Posterior vena cava (tissue), 2 donors: ENCODE measurements around the gene CDC42EP1. TPM values are rescaled to one million over a fixed set of nuclear protein-coding genes. Genes with fewer than 3 reads are reported as not detected.
"Not testable (repeated sequence)": the region's sequence is repeated elsewhere in the genome, so short reads cannot be mapped to it uniquely, and the experiment has no call there.

Experiments used
- DNase-seq: peaks from one replicate; pipeline ENCODE4 v3.0.0-alpha.2; 2020; ENCODE audit warnings: low spot score
- intact Hi-C, 2 donors: fragments of 100-400 bp; cut with DNase I; formaldehyde crosslinking; loops; one replicate each; pipeline versions ENCODE4 v1.14.1 to v1.14.2; 2022 to 2023
- long read RNA-seq, 2 donors: library from polyadenylated mRNA; unstranded; transcript quantifications; one replicate each; pipeline ENCODE4 v2.0.0, GENCODE V29; 2020 to 2021
- total RNA-seq, 2 donors: library from RNA; stranded (reverse); fragmentation: NEBNext Ultra II Directional; extraction: Animal tissue kit (Norgen Biotek cat#: 25700); gene quantifications; one replicate each; pipeline ENCODE4 v1.2.1, GENCODE V29; 2021
- donor health status: DM: yes; HTN: yes; CAD: no.
- donor health status: DM: yes; HTN: yes; CAD: no.

The CDC42EP1 gene, protein sequence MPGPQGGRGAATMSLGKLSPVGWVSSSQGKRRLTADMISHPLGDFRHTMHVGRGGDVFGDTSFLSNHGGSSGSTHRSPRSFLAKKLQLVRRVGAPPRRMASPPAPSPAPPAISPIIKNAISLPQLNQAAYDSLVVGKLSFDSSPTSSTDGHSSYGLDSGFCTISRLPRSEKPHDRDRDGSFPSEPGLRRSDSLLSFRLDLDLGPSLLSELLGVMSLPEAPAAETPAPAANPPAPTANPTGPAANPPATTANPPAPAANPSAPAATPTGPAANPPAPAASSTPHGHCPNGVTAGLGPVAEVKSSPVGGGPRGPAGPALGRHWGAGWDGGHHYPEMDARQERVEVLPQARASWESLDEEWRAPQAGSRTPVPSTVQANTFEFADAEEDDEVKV
- total RNA-seq: 10 to 100 TPM; 56.2 to 59.3 TPM
- long read RNA-seq, donor 1, partial matches to known transcripts: 13 of 19 reads
- long read RNA-seq, donor 1, other reads (novel, unspliced or antisense): 2 of 19 reads
- long read RNA-seq, donor 2, partial matches to known transcripts: 20 of 22 reads
- long read RNA-seq, donor 2, other reads (novel, unspliced or antisense): 1 of 22 reads

DNA sequence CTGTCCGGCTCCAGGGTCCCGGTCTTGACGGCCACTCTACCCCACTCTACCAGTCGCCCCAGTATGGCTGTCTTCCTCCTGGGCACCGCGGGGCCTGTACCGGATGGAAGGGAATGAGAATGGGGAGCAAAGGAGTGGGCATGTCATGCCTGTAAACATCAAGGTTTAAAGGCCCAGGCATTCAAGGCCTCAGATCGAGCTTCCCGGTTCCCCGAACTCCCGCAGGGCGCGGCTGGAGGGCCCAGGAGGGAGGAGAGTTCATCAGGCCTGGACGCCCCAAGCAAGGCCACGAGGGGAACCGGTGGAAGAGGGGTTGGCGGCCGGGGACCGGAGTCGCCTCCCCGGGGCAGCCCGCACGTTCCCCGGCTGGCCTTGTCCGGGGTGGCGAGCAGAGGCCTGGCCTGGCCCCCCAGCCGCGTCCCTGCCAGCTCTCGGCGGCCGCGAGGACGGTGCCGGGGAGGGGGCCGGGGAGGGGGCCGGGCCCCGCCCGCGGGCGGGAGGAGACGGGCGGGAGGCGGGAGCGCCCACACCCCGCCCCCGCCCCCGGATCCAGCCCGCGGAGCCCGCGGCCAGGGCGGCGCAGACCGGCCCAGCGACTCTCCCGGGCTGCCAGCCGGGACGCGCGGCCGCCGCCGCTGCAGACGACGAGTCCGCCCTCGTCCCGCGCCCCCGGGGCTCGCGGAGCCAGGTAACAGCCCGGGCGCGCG lies at the start of gene CDC42EP1:
CDC42EP1 (plus strand) TSS at position 580 of the 707 bp plus-strand sequence. CDS start 5,870 bp downstream, outside the sequence.
- peak; percentile 85 for DNase-seq
- intact Hi-C loops: loop anchor here in 1 of 2 donors (2.0 kb wide), 1 partner anchor 65 kb away; no protein-coding TSS in a partner anchor

DNA sequence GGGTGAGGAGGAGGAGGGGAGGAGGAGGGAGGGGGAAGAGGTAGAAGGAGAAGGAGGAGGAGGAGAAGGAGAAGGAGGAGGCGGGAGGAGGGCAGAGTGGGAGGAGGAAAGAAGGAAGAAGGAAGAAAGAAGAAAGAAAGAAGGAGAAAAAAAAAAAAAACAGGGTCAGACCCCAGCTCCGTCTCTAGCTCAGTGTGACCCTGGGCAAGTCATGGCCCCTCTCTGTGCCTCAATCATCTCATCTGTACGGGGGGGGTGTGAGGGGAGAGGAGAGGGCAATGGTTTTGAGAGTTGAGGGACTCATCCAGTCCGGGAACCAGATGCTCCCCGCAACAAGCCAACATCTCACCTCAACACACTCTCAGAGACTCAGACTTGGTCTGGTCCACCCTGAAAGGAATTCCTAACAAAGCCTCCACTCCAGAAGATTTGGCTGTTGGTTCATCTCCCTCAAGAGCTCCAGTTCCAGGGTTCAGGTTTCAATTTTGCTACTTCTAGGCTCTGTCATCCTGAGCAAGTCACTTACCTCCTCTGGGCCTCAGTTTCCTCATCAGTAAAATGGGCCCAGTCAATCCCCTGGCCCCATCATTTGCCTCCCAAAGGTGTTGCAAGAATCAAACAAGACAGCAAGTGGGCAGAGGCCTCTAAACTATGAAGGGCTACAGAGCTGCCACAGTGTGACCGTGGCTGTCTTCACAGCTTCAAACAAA lies 48.7 kb upstream of the CDC42EP1 start:
- DNase-seq: no peak
- intact Hi-C loops: no loop called here

DNA sequence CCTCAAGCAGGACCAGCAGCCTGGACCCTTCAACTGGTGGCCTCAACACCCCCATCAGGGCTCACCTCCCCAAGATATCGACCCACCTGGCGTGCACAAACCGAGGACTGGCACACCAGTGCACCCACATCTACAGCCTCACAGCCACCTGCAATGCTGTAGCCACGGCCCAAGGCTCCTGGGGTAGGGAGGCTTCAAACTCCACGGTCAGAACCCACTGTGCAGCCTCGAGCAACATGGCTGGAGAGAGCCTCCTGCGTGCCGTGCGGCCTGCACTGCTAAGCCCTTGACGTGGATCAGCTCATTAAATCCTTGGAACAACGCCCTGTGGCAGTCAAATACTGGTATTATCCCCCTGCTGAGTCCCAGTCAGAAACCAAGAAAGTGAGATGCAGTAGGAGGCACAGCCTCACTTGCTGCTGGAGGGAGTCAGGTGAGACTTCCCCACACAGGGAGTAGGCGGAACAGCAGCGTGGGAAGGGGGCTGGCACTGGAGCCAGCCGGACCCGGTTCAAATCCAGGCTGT lies 45.7 kb upstream of the CDC42EP1 start:
- DNase-seq: no peak
- intact Hi-C loops: no loop called here

DNA sequence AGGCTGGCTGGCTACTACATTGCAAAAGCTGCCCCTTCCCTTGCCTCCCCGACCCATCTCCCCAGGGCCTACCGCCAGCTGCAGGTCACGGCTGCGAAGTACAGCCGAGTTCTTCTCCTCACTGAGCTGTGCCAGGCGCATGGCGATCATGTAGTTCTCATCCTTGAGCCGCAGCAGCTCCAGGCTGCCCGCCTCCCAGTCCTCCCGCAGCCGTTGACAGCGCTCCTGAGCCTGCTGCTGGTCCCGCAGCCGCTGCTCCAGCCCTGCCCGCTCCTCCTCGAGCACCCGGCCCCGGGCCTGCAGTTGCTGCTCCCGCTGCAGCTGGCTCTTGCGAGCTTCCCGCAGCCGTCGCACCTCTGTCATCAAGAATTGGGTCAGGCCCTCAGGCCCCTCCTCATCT lies 44.4 kb upstream of the CDC42EP1 start:
- DNase-seq: no peak
- intact Hi-C loops: no loop called here

DNA sequence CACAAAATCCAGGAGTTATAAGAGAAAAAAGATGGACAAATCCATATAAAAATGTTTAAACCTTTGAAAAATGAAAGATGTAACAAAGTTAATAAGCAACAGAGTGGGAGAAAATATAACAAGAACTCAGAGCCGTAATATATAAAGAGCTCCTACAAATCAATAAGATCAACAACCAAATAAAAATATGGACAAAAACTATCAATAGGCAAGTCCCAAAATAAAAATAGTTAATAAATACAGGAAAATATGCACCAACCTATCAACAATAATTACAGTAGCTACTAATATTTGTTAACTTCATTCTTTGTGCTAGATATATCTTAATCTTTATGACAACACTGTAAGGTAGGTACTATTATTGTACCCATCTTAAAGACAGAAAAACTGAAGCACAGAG lies 43.8 kb upstream of the CDC42EP1 start:
- DNase-seq: no peak
- intact Hi-C loops: no loop called here

DNA sequence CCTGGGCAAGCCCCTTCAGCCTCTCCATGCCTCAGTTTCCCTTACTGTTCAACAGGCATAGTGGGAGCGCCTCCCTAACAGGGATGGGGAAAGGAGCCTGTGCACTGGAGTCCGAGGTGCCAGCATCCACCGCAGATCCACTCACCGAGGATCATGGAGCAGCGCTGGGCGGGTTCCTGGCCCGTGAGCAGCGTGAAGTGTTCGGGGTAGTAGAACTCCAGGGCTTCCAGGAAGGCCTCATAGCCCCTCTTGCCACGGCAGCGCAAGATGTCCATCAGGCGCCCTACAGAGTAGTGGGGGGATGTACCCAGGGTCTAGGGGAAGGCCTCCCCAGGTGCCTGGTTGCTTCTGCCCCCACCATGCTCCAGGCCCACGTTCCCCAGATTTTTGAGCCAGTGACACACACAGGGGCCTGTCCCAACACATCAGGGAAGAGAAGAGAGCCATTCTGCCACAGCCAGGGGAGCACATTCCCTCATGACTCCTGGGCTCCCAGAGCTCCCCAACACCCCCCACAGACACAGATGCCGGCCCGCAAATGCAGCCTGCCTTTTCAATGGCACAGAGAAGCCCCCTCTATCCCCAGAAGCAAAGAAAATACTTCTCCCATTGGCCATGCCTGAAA lies 42.3 kb upstream of the CDC42EP1 start:
- intact Hi-C loops: no loop called here
- no peak for DNase-seq

DNA sequence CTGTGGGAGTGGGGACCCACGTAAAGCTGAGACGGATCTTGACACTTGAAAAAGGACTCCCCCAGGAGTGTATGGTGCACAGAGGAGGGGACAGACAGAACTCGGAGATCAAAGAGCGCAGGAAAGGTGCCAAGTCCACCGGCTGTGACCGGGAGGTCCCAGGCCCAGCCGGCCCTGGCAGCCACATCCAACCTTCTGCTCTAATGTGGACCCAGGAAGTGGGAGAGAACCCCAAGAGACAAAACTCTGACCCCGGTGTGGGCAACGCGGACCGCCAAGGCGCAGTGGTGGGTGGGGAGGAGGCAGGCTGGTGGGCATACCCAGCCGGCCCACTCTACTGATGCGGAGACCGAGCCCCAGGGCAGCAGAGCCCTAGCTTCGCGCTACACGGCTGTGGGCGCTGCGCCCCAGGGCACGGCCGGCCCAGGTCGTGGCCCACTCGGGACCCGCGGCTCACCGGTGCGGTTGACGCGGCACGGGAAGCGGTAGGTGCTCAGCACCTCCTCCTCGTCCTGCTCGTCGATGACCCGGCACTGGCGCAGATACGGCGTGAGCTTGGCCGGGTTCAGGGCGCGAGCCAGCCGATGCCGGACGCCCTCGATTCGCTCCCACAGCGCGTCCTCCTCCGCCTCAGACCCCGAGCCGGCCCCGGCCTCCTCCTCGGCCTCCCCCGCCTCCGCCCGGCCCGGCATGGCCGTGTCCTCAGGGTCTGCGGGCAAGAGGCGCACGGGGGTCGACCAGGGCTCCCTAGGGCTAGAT lies 41.6 kb upstream of the CDC42EP1 start:
- intact Hi-C loops: no loop called here
- no peak for DNase-seq

DNA sequence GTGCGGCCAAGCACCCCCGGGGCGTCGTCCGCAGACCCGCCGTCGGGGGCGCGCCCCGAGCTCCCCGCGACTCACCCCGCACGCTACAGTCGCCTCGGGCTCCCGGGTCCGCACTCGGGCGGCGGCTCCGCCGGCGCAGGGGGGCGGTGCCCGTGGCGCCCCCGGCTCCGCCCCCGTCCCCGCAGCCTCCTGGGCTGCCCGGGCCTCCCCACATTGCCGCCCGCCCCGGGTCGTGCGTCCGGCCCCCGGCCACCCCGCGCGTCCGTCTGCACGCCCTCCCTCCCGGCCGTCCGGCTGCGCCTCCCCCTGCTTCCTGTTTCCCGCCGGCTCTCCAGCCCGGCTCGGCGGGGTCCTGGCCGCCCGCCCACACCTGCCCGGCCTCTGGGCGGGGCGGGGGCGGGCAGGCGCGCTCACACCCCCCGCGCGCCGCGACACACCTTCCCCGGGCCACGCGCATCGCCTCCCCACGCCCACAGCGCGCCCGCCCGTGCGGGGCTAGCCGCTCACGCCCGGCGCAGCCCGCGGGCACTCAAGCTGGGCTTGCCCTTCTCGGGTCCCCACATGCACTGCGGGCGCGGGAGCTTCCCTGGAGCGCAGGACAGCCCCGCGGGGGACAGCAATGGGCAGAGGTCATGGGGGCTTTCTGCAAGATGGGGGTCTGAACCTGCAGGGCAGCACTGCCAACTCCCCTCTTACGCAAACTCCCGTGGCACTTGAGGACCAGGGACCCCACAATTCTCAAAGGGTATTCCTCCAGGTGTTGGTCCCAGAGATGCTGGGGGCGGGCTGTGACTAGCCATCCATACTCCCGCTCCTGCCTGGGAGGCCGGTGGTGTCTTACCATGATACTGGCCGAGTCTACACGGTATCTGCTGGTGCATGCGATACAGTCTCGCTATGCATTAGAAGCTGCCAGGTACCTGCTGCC lies 40.7 kb upstream of the CDC42EP1 start, which contains the start of gene CARD10:
CARD10 (minus strand) TSS at position 148 of the 928 bp plus-strand sequence. CDS start 215 bp downstream, outside the sequence.
- intact Hi-C loops: no loop called here
- no peak for DNase-seq

DNA sequence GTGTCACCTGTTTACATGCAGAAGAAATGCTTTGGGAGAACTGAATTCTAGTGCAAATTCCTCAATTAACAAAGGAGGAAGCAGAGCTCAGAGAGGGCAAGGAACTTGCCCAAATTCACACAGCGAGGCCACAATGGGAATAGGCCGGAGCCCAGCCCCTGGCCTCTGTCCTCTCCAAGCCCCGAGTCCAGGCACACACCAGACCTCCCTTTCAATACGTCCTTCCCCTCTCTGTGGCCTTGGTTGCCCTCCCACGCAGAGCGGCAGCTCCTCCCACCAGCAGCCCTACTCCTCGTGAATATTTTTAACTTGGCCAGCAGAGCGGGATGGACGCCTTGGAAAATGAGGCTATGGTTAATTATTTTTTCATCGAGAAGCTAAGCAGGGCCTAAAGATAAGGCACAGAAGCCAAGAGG lies 39.5 kb upstream of the CDC42EP1 start:
- intact Hi-C loops: no loop called here
- DNase-seq: no peak

DNA sequence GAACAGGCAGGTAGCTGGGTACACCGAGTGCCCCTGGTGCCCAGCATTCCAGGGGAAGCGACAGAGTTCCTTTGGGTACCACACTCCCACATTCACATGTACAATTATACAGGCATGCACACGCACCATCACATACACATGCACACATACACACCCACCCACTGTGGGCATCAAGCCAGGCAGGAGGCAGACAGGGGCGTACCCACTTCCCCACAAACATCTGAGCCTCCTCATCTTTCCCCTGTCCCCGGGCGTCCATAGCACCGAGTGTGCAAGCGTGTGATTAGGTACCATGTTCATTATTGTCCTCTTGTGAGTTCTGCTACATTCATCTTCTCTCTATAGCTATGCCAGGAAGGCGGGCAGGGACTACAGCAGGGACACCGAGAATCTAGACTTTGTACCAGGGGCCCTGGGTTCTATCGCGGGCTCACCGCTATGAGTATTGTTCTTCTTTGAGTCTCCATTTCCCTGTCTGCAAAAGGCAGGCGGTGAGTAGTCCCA lies 39.0 kb upstream of the CDC42EP1 start:
- intact Hi-C loops: no loop called here
- DNase-seq: no peak

DNA sequence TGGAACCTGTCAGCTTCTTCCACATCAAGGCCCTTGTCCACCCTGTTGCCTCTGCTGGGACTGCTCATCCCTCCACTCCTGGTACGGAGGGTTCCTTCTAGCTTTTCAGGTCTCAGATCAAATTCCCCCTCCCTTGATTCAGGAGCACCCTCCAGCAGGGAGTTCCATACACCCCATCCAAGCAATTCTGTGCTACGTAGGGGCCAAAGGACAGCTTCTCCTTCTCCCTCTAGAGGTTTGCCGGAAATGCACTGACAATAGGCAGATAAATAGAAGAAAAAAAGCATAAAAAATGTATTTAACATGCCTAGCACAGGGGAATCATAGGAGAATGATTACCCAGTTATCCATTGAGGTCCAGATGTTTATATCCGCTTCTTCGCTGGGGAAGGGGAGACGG lies 37.8 kb upstream of the CDC42EP1 start:
- intact Hi-C loops: no loop called here
- no peak for DNase-seq

DNA sequence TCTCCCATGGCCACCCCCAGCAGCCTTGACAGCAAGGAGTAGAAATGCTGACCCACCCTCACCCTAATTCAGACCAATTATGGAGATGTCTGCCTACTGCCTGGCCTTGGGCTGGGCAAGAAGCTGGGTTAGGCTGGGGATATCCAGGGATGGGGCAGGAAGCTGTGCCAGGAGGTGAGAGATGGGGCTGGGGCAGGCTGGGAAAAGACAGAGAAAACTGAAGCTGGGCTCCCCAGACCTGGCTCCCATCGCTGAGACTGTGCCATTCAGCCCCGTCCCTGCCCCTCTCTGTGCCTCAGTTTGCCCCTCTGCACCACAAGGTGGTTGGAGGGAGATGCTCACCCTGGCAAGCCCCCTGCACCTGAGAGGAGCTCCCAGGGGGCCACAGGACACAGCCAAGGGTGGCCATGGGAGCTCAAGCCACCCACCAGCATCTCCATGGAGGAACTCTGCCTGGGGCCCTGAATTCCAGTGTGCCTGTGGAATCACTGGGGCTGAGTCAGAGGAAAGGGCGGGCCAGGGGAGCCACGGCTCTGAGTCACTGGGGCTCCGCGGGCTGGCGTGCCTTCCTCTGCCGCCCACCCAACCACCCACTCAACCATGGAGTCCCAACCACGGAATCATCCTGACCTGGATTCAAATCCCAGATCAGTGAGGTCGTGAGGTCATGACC lies 35.1 kb upstream of the CDC42EP1 start:
- DNase-seq: no peak
- intact Hi-C loops: no loop called here

DNA sequence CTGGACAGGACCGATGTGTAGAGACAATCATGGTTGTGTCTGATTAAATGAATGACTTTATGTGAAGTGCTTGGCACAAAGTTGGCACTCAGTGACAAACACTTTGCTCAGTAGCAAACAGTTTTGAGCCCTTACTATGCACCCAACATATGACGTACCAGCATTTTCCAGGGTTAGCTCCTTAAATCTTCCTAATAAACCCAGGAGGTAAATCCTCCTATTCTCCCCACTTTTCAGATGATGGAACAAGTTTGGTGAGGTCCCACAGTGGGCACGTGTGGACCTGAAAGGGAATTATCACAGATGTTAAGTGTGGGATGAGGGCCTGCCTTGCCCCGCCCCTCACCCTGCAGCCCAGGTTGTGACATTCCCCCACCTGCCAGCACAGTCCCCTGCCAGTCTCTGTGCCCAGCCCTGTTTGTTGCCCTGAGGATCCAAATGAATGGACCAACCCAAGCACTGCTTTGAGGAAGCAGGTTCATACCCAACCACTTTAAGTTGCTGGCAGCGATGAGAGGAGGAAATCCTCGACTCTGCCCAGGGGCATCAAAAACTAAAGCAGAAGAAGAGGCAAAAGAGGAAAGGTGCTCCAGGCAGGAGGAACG lies 34.4 kb upstream of the CDC42EP1 start:
- intact Hi-C loops: no loop called here
- no peak for DNase-seq

DNA sequence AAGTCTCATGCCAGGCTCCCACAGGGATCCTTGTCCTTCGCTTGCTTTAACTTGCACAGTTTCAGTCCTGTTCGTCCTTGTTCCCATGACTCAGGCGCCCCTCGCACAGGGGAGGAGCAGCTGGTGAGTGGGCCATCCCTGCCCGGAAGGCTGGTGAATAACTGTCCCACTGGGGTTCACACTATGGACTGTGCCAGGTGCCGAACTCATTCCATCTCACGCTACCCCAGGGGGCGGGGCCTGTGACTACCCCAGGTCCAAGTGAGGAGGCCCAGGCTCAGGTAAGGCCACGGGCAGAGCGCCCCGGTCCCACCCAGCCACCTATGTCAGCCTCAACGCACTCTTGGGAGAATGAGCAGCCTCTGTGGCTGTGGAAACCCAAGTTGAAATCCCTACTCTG lies 33.9 kb upstream of the CDC42EP1 start:
- intact Hi-C loops: no loop called here

DNA sequence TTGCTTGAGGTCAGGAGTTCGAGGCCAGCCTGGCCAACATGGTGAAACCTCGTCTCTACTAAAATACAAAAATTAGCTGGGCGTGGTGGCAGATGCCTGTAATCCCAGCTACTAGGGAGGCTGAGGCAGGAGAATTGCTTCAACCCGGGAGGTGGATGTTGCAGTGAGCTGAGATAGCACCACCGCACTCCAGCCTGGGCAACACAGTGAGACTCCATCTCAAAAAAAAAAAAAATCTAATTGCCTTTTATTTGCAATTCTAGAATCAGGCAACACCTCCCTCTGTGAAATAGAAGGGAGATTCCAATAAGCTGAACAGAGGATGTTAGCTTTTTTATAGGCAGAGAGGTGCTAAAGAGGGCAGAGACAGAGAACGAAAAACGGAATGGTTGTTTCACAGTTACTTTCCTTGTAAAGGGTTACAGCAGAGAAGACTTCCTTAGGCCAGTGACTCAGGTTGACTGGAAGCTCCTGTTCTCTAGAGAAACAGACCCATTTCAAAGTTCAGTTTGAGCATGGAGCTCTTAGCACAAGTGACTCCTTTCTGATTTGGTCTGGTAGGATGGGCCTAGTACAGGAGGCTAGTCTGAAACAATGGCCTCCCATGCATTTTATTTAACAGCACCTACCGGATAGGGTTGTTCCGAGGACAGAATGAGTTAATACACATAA lies 33.1 kb upstream of the CDC42EP1 start:
- DNase-seq, intact Hi-C loops: not testable (repeated sequence)

More for the DNA sequence above, 33.9 kb upstream of the CDC42EP1 start:
- DNase-seq: no peak
